NOMO-1 treated with dmso at 0.1 percent for 144 hours (cell line): ENCODE data around the gene MPP3.

Experiments used
- DNase-seq: peaks from one replicate; lab custom pipeline; 2025; ENCODE audit not compliant: unreplicated experiment; lab: John Stamatoyannopoulos, UW

The MPP3 gene

GRCh38 chr17:43774304-43775250, 58.4 kb downstream of the MPP3 start:
- DNase-seq = no peak

- DNase-seq = peak; percentile 97
Observed at GRCh38 chr17:43772877-43773648, 59.9 kb downstream of the MPP3 start.

- no peak for DNase-seq
Observed at GRCh38 chr17:43771463-43771862, 61.5 kb downstream of the MPP3 start.

GRCh38 chr17:43770957-43771356, 62.0 kb downstream of the MPP3 start:
- no peak for DNase-seq

GRCh38 chr17:43769859-43770258, 63.1 kb downstream of the MPP3 start:
- DNase-seq = no peak

GRCh38 chr17:43769426-43769825, 63.5 kb downstream of the MPP3 start:
- no peak for DNase-seq

GRCh38 chr17:43768943-43769342, 64.0 kb downstream of the MPP3 start:
- DNase-seq = no peak

- peak; percentile 96 for DNase-seq
Observed at GRCh38 chr17:43768382-43768781, 64.6 kb downstream of the MPP3 start.

GRCh38 chr17:43767713-43768059, 65.3 kb downstream of the MPP3 start:
- no peak for DNase-seq

GRCh38 chr17:43767053-43767712, 65.8 kb downstream of the MPP3 start:
- DNase-seq = no peak

- DNase-seq = no peak
Observed at GRCh38 chr17:43766413-43767052, 66.4 kb downstream of the MPP3 start.

GRCh38 chr17:43760254-43760852, 72.6 kb downstream of the MPP3 start:
- DNase-seq = peak; percentile 65

GRCh38 chr17:43759836-43760235, 73.1 kb downstream of the MPP3 start:
- no peak for DNase-seq

- DNase-seq = no peak
Observed at GRCh38 chr17:43758497-43759174, 74.3 kb downstream of the MPP3 start, which contains the start of gene SOST. Gene SOST (minus strand): TSS chr17:43758791. CDS start chr17:43758741, 50 bp downstream.

- DNase-seq = no peak
Observed at GRCh38 chr17:43758086-43758485, 74.9 kb downstream of the MPP3 start.

- DNase-seq = no peak
Observed at GRCh38 chr17:43757171-43757660, 75.7 kb downstream of the MPP3 start.

- DNase-seq = no peak
Observed at GRCh38 chr17:43756201-43756600, 76.7 kb downstream of the MPP3 start.

GRCh38 chr17:43755389-43755875, 77.5 kb downstream of the MPP3 start:
- no peak for DNase-seq

- DNase-seq = no peak
Observed at GRCh38 chr17:43754947-43755346, 78.0 kb downstream of the MPP3 start.
